ENCODE measurements around the gene EVI2B.
A peak's percentile ranks its signal among the peaks of the same experiment; 100 is the strongest.
"Not testable (repeated sequence)": the region's sequence is repeated elsewhere in the genome, so short reads cannot be mapped to it uniquely, and the experiment has no call there.

The EVI2B gene

DNA sequence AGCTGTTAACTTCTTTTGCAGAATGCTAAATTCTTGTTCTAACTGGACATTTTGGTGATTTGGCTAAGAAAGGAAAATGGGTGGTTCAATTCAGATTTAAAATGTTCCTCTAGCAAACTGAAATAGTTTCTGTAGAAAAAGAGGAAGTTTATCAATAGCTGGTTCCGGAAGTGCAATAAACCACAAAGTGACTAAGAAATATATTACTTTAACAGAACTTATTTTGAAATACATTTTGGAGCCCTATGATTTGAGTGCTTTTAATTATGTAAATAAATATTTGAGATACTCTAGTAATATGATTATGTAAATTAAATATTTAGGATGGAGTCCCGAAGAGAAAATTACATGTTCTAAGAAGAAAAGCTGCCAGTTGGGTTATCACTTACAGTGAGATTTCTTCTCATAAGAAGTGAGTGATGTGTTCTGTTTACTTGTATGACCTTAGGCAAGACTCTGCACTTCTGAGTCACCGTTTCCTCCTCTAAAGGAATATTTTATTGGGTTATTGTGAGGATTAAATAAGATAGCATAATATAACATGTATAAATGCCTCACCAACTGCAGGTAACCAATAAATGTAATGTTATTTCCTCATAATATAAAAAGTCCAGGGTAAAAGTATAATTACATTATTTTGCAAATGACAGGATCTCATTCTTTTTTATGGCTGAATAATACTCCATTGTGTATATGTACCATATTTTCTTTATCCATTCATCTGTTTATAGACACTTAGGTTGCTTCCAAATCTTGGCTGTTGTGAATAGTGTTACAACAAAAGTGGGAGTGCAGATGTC lies at the start of gene EVI2B:
Gene EVI2B, minus strand, starts transcription at position 73 of the 800 bp plus-strand sequence. CDS start 8,445 bp downstream, outside the sequence.
- peak; percentile 89 for DNase-seq

DNA sequence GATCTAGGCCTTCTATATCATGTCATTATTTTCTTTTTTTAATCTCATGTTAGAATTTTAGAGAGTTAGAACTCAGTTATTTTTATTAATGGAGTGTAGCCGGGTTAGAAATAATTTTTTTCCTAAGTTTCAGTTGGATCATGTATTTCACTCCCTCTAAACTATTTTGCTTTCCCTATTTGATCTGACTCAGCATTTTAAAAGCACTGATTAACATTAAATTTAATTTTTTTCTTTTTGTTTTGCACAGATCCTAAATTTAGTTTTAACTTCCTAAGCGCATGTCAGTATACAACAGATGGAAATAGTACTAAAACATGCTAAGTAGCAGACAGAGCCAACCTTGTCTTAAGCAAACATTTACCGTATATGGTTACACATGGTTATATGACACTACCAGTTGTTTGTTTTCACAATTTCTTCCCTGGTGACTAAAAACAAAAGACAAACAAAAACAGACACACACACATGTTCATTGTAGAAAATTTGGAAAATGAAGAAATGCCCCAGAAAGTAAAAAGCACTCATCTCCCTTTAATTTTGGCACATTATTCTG lies 44.1 kb upstream of the EVI2B start:
- DNase-seq, result no peak

GRCh38 chr17:31357091-31357490 lies 43.2 kb upstream of the EVI2B start:
- DNase-seq, result no peak

- no peak for DNase-seq
Observed at GRCh38 chr17:31355935-31356334, 42.1 kb upstream of the EVI2B start.

- DNase-seq, result no peak
Observed at GRCh38 chr17:31349454-31349853, 35.6 kb upstream of the EVI2B start.

GRCh38 chr17:31345191-31345747 lies 31.4 kb upstream of the EVI2B start:
- DNase-seq, result not testable (repeated sequence)

DNA sequence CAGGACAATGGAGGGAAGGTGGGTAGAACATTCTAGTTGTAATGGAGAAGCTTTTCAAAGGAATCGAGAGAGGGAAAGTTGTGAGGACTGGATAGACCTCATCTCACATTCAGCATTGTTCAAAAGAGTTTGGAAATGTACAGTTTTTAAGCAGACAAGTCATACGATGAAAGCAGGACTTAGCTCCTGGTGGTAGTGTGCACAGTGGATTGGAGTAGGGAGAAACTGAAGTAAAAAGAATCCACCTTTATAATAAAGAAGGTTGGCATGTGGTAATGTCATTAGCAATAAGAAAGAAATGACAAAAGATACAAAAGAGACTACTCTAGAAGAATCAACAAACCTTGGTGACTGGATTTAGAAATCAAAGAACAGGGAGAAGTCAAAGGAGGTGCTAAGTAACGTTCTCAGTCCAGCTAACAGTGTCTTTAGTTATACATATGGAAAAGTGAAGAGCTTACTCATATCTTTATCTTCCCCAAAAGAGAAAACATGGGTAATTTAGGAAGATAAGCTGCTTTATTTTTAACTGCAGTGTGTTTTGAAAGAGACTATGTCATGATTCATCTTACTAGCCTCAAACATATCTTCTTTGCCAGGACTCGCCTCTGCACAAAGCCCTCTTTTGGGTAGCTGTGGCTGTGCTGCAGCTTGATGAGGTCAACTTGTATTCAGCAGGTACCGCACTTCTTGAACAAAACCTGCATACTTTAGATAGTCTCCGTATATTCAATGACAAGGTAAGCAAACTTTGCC lies 26.2 kb upstream of the EVI2B start:
- no peak for DNase-seq

GRCh38 chr17:31329221-31329620 lies 15.4 kb upstream of the EVI2B start:
- no peak for DNase-seq

GRCh38 chr17:31328160-31328535 lies 14.3 kb upstream of the EVI2B start:
- DNase-seq, result no peak

DNA sequence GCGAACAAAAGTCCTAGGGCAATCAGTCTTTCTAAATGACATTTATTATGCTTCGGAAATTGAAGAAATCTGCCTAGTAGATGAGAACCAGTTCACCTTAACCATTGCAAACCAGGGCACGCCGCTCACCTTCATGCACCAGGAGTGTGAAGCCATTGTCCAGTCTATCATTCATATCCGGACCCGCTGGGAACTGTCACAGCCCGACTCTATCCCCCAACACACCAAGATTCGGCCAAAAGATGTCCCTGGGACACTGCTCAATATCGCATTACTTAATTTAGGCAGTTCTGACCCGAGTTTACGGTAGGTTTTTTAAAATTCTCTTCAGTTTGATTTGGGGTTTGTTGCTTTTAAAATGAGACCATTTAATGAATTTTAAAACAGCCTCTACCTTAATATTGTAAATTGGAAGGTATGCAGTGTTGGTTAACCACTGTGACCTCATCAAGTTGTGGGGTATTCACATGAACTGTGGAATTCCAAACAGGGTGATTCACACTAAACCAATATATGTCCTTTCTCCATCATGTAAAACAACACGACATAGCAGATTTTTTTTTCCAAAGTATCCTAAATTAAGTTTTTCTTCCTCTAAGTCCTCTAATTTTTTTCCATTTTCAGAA lies 13.8 kb upstream of the EVI2B start:
- DNase-seq, result no peak

DNA sequence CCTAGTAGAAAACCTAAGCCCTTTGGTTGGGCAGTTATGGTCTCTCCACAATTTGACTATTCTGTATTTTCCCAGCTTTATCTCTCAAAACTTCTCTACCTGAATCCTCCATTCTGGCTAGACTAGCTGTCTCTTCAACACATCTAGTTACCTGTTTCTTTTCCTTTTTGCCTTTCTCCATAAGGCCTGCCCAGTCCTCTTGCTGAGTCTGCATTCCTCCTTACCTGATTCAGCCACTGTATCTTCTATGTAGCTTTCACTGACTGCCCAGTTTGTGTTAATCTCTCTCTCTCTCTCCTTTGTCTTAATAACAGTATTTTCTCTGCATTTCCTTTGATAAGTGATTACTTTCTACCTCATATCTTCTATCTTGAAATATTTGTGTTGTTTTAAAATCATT lies 9.7 kb upstream of the EVI2B start:
- DNase-seq, result no peak

DNA sequence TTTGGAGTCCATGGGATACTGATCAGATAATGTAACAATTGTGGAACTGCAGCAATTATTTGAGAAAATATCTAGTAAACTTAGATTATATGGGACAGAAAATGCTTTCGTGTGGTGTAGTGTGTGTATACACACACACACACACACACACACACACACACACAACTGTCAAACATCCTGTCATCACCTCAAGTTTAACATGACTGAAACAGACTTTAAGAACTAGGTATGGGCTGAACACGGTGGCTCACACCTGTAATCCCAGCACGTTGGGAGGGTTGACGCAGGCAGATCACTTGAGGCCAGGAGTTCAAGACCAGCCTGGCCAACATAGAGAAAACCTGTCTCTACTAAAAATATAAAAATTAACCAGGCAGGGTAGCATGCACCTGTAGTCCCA lies 8.1 kb upstream of the EVI2B start:
- DNase-seq, result no peak

DNA sequence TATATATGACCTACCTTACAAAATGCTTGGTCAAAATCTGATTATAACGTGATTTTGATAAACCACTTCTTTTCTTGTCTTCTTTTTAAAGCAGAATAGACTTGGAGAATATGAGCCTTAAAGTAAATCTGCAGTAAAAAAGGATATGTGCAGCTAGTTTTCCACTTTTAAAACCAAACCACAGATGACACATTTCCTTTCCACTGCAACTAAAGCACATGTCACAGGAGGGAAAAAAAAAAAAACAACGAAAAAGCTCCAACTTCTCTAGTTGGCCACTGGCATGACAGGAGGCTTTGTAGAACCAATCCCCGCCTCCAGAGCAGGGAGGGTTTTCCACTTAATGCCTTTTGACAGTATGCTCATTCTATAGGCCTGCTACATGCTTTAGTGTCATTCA lies 7.6 kb upstream of the EVI2B start, which contains the start of gene EVI2A:
Gene EVI2A, minus strand, starts transcription at position 142 of the 400 bp plus-strand sequence. CDS start 2,609 bp downstream, outside the sequence.
- peak; percentile 89 for DNase-seq

DNA sequence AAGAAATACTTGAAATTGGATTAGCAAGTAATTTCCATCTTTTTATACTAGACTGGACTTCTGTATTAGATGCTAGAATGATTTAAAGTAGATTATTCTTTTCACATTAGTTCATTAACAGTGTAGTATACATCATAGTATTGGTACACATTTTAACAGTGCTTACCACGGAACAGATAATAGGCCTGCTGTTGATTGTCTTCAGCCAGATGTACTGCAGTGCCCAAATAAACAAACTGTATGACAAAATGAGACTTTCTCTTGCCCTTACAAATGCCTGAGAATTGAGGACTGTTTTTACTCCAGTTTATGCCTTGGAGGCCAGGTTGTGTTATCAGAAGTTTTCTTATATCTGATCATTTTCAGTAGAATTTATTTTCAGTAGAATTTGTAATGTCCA lies 6.9 kb upstream of the EVI2B start:
- no peak for DNase-seq

DNA sequence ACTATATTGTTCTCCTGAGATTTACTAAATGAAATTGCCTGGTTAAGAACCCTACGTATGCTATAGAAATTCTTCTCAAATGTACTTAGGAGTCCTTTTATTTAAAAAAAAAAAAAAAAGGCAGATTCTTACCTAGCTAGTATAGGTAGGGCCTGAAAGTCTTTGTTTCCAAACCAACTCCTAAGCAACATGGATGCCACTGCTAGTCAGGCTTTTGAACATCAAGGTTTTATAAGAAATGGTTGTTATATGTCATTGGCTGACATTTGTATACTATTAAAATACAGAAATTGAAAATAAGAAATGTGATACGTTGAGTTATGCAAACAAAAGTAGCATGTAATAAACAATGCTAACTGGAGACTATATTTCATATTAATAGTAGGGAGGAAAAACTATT lies 6.4 kb upstream of the EVI2B start:
- no peak for DNase-seq

GRCh38 chr17:31318851-31319661 lies 5.2 kb upstream of the EVI2B start:
- peak; percentile 75 for DNase-seq

DNA sequence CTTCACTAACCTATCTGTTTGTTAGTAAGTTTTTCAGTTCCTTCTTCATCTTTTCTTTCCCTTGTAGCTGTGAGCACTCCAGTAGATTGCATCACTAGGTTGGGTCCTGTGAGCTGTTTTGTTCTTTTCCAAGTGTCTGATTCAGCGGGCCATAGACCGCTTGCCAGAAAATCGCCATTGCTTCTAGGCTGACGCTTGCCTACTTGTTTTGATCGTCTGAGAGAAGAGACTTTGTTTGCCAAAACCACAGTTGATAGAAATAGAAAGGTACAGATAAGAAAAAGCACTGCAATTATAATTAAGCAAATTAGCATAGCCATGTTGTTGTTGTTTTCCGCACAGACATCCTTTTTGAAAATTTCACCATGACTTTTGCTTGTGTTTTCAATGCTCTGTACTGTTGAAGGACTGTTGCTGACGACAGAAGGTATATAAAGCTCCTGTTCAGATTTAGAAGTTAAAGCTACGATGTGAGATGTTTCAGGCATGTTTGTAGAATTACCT lies 4.5 kb upstream of the EVI2B start:
- DNase-seq, result peak; percentile 92

- no peak for DNase-seq
Observed at GRCh38 chr17:31314782-31315100, 887 bp upstream of the EVI2B start.

GRCh38 chr17:31312223-31312622 lies 1.6 kb downstream of the EVI2B start:
- DNase-seq, result not testable (repeated sequence)

DNA sequence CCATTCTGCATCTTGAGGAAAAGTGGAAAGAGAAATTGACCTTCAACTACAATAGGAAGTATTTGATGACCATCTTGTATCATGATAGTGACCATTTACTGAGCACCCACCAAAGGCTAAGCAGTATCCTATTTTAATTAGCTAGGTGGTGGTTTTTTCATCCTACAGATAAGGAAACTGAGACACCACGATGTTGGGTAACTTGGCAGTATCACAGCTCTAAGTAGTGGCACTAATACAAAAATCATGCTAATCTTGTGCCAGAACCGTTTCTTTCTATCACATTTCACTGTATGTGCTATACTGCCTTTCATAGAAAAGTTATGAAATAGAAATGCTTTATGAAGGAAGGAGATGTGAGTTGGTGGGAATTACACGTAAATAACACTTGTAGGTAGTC lies 2.3 kb downstream of the EVI2B start:
- no peak for DNase-seq

- no peak for DNase-seq
Observed at GRCh38 chr17:31310886-31311285, 3.0 kb downstream of the EVI2B start.

DNA sequence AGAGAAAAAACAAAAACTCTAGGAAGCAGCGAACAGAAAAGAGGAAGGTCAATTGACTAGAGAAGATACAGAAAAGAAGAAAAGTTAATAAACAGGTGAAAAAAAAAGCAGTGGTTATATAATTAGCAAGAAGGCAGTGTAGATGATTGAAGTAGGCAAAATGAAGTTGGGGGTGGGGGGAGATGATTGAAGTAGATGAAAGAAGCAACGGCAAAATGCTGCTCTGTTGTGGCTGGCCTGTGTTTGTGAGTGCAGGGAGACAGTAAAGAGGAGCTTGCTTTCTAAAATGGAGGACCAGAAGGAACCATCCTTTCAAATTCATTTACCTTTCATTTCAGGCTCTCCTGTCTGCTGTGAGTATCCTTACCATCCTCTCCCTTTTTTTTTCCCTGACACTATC lies 3.6 kb downstream of the EVI2B start:
- no peak for DNase-seq
